Measurements from ENCODE around the gene HOXD11.

HOXD11 gene

DNA sequence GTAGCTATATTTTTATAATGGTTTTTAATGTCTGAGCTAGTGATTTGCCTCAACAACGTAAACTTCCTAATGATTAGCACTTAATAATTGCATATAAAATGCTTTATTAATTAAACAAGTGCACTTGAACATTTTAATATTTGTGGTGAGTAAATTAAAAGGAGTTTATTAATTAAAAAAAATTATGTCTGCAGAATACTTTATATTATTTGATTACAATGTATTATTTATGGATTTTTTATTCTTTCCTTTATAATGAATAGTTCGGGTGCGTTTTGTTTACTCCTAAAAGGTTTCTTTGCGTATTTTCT lies 24.7 kb downstream of the HOXD11 start:
- DNase-seq (ENCODE audit: low spot score) = no peak

DNA sequence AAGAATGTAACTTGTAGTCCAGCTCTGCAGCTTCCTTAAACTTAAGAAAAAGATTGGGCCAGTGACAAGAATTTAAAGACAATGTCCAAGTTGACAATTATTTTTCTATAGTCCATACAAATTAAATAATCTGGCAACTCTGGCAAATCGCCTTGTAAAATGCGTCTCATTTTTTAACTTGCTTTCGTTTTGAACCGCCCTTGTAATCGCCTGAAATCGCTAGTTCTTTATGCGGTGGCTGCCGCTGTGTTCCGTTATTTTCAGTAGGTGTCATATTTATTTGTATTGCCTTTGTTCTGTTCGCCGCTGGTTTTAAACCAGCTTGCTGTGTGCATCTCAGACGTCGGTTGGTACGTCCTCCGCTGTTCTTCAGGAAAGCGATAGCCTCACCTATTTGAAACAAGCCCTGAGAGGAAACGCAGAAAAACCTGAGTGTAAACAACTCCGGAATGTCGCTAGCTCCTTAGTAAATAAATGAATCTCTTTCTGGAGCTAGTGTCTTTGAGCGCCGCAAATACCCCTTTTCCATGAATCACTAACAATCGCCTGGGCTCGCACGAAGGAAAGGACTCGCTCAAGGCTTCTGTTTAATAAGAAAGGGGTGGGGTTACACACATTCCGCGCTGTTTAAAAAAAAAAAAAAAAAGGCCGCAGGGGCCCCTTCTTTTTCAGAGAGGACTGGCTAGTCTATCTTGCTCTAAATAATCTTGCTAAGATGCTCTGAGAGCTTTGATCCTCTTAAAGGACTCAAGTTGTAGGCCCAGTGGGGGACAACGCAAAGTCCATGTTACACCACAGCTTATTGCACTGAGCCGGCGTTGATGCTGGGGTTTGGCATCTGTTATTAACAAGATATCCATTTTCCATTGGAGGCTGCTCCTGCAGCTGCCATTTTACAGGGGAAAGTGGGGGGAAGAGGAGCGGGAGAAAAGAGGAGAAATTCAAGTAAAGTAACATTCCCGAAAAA lies 25.4 kb downstream of the HOXD11 start:
- no peak for DNase-seq (ENCODE audit: low spot score)

DNA sequence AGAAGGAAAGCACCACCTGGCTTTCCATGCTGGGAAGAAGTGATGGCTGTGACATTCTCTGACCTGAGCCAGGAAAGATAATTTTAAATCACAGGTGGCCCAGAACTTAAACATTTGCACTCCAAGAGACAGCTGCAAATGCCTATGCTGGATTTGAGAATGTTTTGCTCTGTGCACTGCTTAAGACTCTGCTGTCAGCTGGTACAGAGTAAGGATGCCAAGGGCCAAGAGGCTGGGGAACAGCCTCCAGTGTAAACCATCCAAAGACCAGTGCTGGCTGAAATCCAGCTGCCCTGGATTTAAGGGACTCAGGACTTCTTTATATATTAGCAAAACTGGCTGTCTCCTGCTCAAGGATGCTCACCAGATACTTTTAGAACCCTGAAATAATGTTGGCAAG lies 26.3 kb downstream of the HOXD11 start:
- no peak for DNase-seq (ENCODE audit: low spot score)

DNA sequence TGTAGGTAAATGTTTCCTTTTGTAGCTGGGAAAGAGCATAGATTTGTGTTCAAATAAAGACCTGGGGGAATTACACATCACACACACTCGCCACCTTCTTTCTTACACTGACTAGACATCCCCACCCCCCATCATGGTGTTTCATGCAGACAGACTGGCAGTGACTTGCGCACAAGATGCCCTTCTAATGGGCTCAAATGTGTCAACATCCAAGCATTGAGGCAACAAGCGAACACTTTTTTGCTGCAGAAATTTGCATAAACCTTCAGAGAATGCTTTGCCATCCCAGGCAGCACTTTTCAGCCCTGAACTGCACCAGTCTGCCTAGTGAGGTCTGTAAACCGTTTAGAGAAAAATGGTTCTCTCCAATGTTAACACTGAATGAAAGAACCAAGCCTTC lies 27.0 kb downstream of the HOXD11 start:
- no peak for DNase-seq (ENCODE audit: low spot score)

DNA sequence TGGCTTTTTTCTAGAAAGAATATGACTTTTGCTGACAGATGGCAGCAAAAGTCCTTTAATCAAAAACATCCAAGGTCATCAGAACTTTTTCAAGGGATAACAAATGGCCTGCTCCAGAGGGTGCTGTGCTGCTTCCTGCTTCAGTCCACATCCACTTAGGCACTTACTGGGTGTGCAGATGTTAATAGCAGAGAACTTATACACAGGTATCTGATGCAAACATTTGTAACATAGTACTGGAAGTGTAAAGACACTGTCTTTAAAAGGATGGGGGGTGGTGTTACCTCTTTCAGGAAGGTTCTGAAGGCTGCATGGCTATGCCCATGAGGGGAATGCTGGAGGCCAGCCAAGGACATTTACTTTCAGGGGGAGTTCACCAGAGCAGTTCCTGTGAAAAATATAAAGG lies 28.0 kb downstream of the HOXD11 start:
- DNase-seq (ENCODE audit: low spot score) = peak; percentile 65

DNA sequence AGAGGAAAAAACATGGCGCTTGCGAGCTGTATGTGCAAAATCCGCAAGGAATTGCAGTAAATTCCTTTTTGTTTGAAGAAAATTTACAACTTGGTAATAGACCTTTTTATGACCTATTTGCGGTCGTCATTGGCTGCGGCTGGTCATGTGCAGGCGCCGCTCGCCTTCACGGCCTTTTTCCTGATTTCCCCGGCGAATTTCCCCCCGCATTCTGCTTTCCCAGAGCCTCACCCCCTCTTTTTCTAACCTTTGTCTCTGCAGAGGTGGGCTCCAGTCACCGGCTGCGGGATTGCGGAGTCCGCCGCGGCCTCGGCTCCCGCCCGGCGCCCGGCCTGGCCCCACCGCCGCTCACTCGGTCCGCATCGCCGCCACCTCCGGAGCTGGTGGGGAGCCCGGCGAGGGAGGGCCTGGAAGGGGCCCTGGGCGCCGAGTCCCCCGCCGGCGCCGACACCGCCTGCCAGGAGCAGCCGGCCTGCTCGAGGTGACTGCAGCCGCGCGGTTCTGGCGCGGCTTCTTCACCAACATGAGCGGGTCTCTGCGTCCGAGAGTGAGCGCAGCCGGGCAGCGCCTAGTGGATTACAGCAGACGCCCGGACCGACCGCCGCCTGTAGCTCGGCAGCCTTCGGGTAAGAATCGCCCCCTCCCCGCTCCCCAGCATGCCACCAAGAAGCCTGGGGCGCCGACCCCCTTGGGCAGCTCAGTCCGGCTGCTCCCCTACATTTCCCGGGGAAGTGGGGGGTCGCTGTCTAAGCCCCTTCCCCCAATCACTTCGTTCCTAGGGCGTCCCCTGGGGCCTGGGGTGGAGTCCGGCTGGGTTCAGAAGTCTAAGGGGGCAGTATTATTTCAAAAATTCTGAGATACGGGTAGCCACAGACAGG lies 29.5 kb downstream of the HOXD11 start:
- DNase-seq (ENCODE audit: low spot score) = no peak

DNA sequence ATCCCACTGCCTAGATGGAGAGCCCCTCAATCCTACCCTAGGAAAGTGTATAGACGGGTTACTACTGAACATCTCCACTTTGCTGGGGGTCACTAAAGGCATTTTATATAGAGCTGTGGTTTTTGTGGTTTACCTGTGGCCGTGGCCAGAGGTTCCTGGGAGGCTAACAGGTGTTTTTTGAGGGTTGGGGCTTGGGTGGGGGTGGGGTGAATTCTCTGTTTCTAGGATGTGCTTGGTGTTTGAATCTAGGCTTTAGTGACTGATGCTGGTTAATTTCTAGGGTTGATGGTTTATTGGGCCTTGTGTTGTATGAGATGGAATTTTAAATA lies 30.1 kb downstream of the HOXD11 start:
- no peak for DNase-seq (ENCODE audit: low spot score)

DNA sequence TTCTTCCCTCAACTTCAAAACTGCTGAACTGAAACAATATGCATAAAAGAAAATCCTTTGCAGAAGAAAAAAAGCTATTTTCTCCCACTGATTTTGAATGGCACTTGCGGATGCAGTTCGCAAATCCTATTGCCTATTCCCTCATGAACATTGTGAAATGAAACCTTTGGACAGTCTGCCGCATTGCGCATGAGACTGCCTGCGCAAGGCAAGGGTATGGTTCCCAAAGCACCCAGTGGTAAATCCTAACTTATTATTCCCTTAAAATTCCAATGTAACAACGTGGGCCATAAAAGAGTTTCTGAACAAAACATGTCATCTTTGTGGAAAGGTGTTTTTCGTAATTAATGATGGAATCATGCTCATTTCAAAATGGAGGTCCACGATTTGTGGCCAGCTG lies 30.8 kb downstream of the HOXD11 start:
- DNase-seq (ENCODE audit: low spot score) = no peak

DNA sequence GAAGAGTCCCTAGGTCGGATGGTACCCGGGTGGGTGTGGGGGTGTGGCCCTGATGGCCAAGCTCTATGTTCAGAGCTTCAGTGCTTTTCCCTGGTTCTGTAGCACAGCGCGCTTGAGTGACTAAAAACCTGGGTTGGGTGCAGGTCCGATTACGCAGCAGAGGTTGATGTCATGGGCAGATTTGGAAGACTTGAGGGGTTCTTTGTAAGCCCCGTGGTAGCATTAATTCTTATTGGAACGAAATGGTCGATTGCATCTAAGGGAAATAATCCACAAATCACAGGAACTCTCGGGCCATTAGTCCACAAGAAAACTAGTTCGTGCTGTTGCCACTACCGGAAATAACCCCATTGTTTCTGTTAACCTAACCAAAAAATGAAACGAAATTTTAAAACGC lies 31.4 kb downstream of the HOXD11 start:
- DNase-seq (ENCODE audit: low spot score) = no peak

DNA sequence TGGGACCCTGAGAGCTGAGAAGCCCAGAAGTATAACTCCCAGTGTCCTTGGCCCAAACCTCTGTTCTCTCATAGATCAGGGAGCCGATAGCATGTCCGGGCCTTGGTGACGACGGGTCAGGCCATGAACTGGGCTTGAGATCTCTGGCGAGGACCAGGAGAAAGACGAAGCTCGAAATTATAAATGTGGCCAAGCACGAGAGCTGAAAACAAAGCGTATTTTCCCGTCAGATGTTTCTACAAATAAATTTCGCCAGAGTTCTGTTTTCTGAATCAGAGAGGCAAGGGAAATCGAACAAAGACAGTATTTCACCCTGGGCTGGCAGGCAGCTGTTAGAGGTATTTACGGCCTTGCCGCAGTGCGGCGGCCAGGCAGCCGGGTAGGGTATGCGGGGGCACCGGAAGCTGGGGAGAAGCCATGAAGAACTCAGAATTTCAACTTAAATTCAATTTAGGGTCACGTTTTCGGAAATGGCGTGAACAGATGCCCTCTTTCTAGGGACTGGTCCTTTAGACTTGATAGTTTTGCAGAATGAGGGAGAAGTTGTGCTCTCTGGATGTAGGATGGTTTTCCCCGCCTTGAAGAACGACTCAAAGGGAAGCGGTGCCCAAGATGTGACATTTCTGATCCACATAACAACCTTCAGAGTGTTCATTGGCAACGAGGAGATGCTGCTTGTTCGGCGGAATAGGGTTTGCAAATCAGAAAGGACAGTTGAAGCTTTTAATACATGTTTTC lies 32.0 kb downstream of the HOXD11 start:
- no peak for DNase-seq (ENCODE audit: low spot score)

DNA sequence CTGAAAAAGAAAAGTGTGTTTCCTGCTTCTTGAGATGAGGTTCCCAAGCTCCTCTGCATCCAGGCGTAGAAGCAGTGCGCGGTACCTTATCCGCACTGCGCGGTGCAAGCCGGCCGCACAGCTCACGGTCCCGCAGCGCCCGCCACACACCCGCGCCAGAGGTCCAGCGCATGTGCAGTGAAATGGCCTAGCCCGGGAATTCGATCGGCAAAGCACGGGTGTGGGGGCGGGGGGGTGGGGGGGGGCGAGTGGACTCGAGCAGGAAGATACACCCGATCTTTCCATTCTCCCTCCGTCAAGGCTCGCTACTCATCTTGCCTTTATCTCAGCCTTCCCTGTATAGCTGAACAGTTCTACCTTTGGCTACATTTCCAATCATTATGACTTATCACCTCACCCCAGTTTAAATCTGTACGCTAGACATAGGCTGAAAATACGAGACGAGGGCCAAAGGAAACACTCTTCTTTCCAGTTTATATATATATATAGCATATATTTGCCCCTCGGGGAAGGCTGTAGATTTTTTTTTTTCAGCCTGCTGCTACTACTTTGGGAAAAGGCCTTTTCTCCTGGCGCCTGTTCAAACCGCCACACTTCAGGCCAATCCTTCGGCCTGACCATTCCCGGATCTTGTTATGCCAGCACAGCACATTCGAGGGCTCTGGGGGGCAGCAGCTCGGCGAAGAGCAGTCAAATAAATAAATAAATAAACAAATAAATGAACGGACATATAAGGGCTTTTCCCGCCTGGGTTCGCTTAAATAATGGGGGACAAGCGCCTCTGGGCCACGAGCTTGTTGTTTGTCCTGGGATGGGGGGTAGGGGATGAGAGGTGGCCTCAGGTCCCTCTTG lies 32.8 kb downstream of the HOXD11 start:
- DNase-seq (ENCODE audit: low spot score) = no peak

DNA sequence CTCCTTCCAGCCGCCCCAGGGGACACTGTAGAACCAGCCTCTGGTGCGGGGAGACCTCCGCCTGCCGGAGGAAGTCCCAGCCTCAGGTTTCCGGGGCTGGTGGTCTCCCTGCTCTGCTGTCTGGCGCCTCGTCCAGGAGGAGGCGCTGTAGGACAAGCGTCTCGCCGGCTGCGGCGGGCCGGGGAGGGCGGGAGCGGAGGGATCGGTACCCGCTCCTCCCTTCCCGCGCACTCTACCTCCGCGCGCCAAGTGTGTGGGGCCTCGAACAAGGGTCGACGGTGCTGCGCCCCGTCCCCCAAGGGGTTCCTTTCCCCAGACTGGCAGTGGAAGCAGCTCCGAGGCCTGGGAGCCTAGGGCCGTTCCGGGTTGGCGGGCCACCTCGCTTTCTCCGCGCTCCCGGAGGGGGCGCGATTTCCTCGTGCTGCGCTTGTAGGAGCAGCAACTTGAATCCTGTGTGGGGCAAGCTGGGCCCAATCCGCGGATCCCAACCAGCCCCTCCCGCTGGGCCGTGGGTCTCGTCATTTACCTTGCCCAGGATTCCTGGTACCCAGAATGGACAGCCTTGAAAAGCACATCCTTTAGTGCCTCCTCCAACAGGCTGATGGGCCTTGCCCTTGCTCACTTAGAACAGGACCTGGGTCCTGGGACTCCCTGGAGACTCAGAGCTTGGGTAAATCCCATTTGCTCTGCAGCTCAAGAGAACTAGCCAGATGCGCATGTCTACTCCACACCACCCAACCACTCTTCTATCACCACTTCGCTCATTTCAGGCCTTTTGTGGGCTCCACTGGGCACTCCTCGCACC lies 33.6 kb downstream of the HOXD11 start:
- DNase-seq (ENCODE audit: low spot score) = no peak

DNA sequence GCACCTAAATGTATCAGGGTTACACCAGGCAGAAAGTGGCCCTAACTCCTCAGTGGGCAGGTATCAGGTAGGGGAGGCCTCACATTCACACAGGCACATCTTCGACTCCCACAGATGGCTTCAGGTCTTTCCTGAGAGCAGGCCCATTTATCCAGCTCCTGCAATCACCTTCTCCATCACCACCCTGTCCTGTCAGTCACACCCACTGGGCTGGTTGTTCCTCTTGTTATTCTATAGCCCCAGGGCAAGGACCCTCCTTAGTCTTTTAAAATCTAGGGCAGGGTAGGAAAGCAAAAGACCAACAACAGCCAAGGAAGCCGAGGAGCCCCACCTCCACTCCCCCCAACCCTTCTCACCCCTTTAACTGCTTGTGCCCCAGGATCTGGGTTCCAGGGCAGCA lies 35.2 kb downstream of the HOXD11 start:
- DNase-seq (ENCODE audit: low spot score) = no peak

DNA sequence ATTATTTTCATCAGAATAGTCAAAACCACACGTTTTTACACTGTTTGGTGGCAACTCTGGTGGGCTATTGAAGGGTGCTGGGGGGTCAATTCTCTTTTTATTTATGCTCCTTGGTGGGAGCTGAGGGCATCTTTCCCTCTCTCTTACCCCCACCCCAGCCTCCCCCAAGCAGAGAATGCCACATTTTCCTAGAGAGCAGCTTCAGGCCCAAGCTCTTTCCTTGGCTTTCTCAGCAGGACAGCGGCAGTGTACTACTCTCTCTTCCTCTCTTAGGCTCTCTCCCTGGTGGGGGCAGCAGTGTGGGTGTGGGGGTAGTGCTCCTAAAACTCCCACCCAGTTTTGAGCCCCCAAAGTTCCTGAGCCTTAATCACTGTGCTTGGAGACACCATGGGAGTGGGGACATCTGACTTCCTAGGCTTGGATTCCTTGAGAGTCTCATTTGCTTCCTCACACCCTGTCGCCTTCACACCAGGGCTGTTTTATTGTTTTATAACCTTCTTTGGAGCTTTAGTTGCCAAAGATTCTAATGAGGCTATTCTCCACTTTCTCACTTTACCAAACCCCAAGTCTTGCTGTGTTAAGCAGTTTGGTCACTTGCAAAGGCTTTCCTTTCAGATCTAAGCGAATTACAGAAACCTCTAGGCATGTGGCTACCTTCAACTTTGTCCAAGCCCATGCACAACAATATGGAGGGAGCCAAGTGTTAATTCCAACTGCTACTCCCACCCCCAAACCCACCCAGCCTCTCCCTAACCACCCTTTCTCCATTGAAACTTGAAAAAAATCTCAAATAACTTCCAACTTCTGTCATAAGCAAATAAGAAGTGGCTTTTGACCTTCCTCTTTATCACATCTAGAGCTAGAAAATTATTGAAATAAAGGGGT lies 38.2 kb downstream of the HOXD11 start:
- no peak for DNase-seq (ENCODE audit: low spot score)

DNA sequence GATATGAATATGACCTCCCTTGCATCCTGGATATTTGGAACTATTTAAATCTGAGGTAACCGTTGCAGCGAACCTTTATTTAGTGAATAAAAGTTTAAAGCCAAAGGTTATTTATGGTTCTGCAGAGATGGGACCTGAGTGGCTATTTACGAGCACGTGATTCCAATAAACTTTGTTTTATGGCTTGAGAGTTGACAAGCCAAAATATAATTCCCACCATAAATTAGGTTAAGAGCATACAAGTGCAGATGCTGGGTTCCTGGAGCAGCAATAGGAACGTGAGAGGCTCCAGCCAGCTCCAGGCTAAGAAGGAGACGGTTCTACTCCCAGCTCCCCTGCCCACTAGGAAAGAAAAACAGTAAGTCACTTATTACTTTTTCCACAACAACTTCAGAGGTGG lies 39.0 kb downstream of the HOXD11 start:
- peak; percentile 62 for DNase-seq (ENCODE audit: low spot score)

DNA sequence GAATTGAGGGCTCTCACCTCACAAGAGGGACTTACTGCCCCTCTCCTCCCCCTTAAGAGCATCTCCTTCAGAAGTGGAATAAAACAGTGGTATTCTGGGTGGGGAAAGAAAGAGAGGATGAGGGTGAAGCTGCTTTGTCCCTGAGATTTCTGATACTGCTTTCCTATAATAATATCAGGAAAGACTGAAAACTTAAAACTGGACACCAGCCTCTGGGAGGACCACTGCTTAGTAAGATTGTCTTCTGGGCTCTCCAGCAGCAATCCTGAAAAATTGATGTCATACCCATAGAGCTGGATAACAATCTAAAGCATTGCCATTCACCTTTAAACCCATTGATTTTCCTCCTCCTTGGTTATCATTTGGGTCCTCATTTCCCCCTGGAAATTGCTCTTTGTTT lies 39.6 kb downstream of the HOXD11 start:
- no peak for DNase-seq (ENCODE audit: low spot score)

DNA sequence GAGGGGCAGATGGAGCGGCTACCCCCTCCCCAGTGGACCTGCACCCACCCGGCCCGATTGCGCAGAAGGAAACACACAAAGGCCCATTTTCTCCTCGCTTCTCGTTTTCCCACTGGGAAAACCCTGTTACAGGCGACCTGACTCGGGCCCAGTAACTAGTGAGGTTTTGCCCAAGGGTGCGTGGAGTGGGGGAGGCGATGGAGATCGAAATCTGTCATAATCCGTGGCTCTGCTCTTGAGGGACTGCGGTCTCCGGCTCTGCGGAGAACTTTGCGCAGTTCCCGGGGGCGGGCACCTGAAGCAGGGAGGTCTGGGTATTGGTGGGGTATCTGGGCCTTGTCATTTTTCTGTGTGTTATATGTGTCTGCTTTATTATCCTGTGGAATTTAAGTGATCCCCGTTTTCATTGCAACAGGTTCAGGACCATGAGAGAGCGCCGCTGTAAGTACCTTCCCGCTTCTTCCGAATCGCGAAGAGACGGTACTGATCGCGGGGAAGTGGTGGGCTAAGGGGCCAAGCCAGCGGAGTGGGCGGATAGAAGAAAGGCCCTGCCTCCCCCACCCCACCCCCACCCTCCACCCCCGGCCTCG lies 40.2 kb downstream of the HOXD11 start:
- no peak for DNase-seq (ENCODE audit: low spot score)

DNA sequence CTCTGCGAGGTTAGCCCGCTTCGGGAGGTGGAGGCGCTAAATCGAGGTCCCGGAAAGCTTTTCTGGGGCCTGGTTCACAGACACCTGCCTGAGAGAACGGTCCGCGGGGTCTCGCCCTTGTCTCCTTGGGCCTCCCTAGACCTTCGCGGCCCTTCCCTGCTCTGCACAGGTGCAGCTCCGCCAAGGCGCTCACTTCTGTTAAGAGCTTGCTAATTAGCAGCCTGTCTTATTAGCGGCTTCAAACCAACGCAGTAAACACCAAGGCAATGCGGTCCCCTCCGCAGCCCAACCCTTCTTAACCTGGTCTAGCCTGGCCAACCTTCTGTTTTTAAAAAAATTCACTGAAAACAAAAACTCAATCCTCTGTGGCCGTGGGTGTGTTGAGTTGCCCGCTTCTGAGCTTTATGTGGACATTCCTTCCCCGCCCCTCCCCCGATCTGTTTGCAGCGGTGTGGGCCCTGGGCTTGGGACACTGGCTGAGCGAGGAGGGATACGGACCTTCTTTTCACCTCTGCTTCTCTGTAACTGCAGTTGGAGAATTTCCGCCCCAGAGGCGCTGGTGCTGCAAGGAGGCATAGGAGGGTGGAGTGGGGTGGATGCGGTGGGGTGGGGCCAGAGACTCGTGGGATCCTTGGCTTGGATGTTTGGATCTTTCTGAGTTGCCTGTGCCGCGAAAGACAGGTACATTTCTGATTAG lies 40.9 kb downstream of the HOXD11 start:
- DNase-seq (ENCODE audit: low spot score) = no peak

All from SK-N-DZ (cell line).